H1 (cell line): ENCODE measurements around the gene GRIK1.

Experiments
- CEBPB ChIP-seq: IDR thresholded peaks from 2 replicates; pipeline ENCODE4 v1.6.1; 2012; ENCODE audit warnings: low read depth, low read length
- EZH2 ChIP-seq: fragments of 200-600 bp; sonication (generic); IDR thresholded peaks from 2 replicates; pipeline ENCODE4 v1.7.1; 2012; ENCODE audit warnings: low read depth, mild to moderate bottlenecking, moderate library complexity, low read length, inconsistent platforms; ENCODE audit not compliant: severe bottlenecking
- GABPA ChIP-seq: IDR thresholded peaks from 2 replicates; pipeline ENCODE4 v1.6.1; 2011; ENCODE audit warnings: mild to moderate bottlenecking, low read length, moderate library complexity, borderline replicate concordance; ENCODE audit not compliant: insufficient read depth
- NANOG ChIP-seq: IDR thresholded peaks from 2 replicates; pipeline ENCODE4 v1.6.1; 2011; ENCODE audit warnings: low read length, low read depth, mild to moderate bottlenecking, inconsistent platforms; ENCODE audit not compliant: insufficient read depth, poor library complexity, severe bottlenecking
- NRF1 ChIP-seq: IDR thresholded peaks from 2 replicates; pipeline ENCODE4 v1.6.1; 2011; ENCODE audit warnings: mild to moderate bottlenecking, low read depth, low read length, improper control_type of control experiment
- POLR2A ChIP-seq, 2 experiments: IDR thresholded peaks; 1 replicate in 1 of 2; 2 replicates in 1 of 2; pipeline ENCODE4 v1.6.1; 2011; ENCODE audit warnings: low read depth in 2 of 2, low read length in 2 of 2, mild to moderate bottlenecking in 2 of 2; ENCODE audit errors: control extremely low read depth in 1 of 2
- POLR2AphosphoS5 ChIP-seq: IDR thresholded peaks from 2 replicates; pipeline ENCODE4 v1.6.1; 2011; ENCODE audit warnings: low read depth, low read length
- TAF7 ChIP-seq: optimal IDR thresholded peaks from 2 replicates; pipeline ENCODE3; 2011; ENCODE audit warnings: low read depth, mild to moderate bottlenecking, inconsistent platforms, low read length, moderate library complexity, borderline replicate concordance
- ZNF274 ChIP-seq: IDR thresholded peaks from 2 replicates; pipeline ENCODE4 v1.7.0; 2012; ENCODE audit warnings: low read length, borderline replicate concordance; ENCODE audit errors: extremely low read depth
- TF ChIP-seq, protein P1 (sequence below), 3 experiments: IDR thresholded peaks; 1 replicate in 2 of 3; 2 replicates in 1 of 3; pipeline versions ENCODE4 v1.5.1 to v1.6.1; 2011; ENCODE audit warnings: low read length in 3 of 3, mild to moderate bottlenecking in 3 of 3, inconsistent platforms in 2 of 3, low read depth in 1 of 3, moderate library complexity in 1 of 3; ENCODE audit not compliant: insufficient read depth in 1 of 3; ENCODE audit errors: control extremely low read depth in 1 of 3

DNA sequence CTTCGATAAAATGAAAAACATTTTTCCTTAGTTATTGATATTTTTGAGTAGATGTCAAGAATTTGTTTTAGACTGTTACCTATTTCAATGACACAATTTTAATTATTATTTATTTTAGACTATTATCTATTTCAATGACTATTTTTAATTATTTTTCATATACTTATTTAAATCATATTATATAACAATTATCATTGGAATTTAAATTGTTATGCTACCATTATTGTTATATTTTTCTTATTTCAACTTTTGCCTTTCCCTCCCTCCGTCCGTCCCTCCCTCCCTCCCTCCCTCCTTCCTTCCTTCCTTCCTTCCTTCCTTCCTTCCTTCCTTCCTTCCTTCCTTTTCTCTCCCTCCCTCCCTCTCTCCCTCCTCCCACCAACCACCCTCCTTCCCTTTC, 229.3 kb downstream of the GRIK1 start:
- TF ChIP-seq POLR2AphosphoS5: no peak
- TF ChIP-seq, protein P1, sequence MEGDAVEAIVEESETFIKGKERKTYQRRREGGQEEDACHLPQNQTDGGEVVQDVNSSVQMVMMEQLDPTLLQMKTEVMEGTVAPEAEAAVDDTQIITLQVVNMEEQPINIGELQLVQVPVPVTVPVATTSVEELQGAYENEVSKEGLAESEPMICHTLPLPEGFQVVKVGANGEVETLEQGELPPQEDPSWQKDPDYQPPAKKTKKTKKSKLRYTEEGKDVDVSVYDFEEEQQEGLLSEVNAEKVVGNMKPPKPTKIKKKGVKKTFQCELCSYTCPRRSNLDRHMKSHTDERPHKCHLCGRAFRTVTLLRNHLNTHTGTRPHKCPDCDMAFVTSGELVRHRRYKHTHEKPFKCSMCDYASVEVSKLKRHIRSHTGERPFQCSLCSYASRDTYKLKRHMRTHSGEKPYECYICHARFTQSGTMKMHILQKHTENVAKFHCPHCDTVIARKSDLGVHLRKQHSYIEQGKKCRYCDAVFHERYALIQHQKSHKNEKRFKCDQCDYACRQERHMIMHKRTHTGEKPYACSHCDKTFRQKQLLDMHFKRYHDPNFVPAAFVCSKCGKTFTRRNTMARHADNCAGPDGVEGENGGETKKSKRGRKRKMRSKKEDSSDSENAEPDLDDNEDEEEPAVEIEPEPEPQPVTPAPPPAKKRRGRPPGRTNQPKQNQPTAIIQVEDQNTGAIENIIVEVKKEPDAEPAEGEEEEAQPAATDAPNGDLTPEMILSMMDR (IDR thresholded peaks at IDR 0.05; ENCODE audit: control extremely low read depth in 1 of 3, insufficient read depth in 1 of 3, low read depth in 1 of 3, low read length in 3 of 3): no peak
- TF ChIP-seq POLR2A (IDR thresholded peaks at IDR 0.05; ENCODE audit: control extremely low read depth in 1 of 2, low read depth in 2 of 2, low read length in 2 of 2): no peak
- no peak for TF ChIP-seq NANOG
- TF ChIP-seq GABPA: no peak
- TF ChIP-seq EZH2: no peak
- TF ChIP-seq CEBPB: no peak
- TF ChIP-seq TAF7: no peak
- TF ChIP-seq NRF1: no peak
- no peak for TF ChIP-seq ZNF274
